Spleen (tissue), 7 donors: ENCODE measurements around the gene TUBB1.

Experiments
- CTCF ChIP-seq, 11 experiments: fragments of 200-600 bp in 7 of 11; fragments of 450-650 bp in 4 of 11; sonication (generic) in 4 of 11; IDR thresholded peaks in 8 of 11; conservative IDR thresholded peaks in 3 of 11; 1 replicate in 7 of 11; 2 replicates in 4 of 11; pipeline versions ENCODE4 v1.4.0 to v1.8.0; 2016 to 2021; ENCODE audit warnings: antibody characterized with exemption in 11 of 11, inconsistent platforms in 4 of 11, mild to moderate bottlenecking in 1 of 11
- POLR2A ChIP-seq, 3 donors: fragments of 450-650 bp; IDR thresholded peaks; one replicate each; pipeline ENCODE4 v1.5.1; 2017; ENCODE audit warnings: antibody characterized with exemption in 3 of 3, mild to moderate bottlenecking in 1 of 3
- POLR2AphosphoS5 ChIP-seq, 3 donors: sonication (generic); formaldehyde crosslinking; IDR thresholded peaks; one replicate each; pipeline ENCODE4 v1.5.1; 2017; ENCODE audit warnings: antibody characterized with exemption in 3 of 3
- donor health status: DM: no; HTN: no; CAD: no; lungs with moderate emphysema.
- donor health status: DM: no; HTN: no; CAD: no.
- donor health status: DM: no; HTN: no; CAD: no.

DNA sequence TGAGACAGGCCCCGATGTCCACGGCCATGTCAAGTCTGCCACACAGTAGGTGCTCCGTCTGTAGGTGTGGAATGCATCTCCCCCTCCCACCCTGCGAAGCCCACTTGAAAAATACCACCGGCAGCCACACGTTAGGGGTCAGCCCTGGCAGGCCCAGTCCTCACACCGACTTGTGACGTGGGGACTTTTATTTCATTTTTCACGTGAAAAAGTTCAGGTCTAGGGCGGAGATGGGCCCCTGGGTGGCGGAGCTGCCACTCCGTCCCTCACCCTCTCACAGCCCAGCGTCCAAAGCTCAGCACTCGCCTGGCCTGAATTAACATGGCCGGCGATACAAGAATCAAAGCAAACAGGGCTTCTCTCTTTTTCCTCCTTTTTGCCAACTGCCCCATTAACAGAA, 3.8 kb upstream of the TUBB1 start:
- no peak for TF ChIP-seq POLR2AphosphoS5 (IDR thresholded peaks at IDR 0.05)
- no peak for TF ChIP-seq CTCF (IDR thresholded peaks at IDR 0.05 in 8 of 11, conservative IDR thresholded peaks at IDR 0.05 in 3 of 11)
- TF ChIP-seq POLR2A (IDR thresholded peaks at IDR 0.05): no peak
